Activated T-helper 1 cell treated with Interleukin-2 at 50 U/mL for 16 hours (primary cell): ENCODE measurements around the gene MISP.
"Not testable (repeated sequence)": the region's sequence is repeated elsewhere in the genome, so short reads cannot be mapped to it uniquely, and the experiment has no call there.

Source experiments
- DNase-seq: peaks from one replicate; pipeline ENCODE4 v3.0.0-alpha.2; 2020; ENCODE audit warnings: low read depth

Gene MISP

DNA sequence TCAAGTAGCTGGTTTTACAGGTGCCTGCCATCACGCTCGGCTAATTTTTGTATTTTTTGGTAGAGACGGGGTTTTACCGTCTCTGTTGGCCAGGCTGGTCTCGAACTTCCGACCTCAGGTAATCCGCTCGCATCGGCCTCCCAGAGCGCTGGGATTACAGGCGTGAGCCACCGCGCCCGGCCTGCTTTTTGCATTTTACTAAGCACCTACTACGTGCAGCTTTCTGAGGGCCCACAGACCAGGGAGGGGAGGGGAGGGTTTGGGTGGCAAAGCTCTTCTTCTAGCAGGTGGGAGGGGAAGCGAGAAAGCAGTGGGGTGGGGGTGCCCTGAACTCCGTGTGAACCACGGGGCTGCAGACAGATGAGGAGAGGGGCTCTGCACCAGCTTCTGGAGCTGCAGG is 27.2 kb upstream of the MISP start:
- DNase-seq: no peak

DNA sequence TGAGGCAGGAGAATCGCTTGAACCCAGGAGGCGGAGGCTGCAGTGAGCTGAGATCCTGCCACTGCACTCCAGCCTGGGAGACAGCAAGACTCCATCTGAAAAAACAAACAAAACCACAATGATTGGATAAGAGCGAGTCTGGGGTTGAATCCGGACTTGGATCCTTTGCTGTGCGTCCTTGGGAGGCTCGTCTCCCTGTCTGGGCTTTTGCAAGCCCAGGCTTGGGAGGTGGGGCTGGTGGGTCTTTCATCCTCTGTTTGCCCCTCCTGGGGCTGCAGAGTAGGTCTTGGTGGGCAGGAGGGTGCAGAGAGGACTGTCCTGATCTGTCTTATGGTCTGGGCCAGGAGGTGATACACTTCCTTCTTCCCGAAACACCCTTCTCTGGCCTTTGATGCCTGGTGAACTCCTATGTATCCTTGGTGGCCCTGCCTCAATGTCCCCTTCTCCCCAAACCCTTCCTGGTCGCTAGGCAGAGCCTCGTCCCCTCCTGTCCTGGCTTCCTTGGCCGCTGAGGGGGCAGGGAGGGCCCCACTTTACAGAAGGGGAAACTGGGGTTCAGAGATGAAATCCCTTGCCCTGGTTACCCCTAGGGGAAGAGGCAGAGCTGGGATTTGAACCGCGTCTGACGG is 25.3 kb upstream of the MISP start:
- DNase-seq: no peak

DNA sequence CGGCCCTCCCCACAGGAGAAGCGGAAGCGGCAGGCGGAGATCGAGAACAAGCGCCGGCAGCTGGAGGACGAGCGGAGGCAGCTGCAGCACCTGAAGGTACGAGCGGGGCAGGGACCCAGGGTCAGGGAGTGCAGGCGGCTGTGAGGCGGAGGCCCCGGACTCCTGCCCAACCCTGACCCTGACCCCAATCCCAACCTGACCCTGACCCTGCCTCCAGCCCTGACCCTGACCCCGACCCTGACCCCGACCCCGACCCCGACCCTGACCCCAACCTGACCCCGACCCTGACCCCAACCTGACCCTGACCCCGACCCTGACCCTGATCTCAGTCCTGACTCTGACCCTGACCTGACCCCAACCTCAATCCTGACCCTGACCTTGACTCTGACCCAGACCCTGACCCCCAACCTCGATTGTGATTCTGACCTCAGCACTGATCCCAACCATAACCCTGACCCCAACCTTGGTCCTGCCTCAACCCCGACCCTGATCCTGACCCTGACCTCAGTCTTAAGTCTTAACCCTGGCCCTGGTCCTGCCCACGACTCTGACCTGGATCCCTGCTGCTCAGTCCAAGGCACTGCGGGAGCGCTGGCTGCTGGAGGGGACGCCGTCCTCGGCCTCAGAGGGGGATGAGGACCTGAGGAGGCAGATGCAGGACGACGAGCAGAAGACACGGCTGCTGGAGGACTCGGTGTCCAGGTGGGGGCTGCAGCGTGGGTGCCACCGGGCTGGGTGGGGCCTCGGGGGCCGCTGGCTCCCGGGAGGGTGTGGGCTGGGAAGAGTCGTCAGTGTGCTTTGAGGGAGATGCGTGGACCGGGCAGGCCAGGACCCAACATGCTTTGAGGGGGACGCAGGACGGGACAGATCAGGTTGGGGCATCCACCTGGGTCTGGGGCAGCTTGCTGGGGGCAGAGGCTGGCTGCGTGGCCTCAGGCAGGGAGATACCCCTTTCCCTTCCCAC is 23.6 kb upstream of the MISP start:
- no peak for DNase-seq

DNA sequence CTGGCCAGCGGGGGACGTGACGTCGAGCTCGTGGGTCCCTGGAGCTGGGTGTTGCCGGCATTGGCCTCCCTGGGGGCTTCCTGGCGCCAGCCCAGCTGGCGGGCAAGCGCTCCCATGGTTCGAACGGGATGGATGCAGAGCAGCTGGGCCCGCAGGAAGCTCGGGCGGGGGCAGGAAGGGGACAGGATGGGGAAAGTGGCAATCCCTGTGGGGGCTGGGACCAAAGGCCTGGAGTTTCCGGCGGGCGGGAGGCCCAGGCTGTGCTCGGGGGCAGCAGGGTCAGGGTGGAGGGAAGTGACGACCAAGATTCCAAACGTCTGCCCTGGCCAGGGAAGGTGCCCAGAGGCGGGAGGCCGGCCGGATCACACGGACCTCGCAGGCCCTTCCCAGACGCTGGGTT is 22.9 kb upstream of the MISP start:
- no peak for DNase-seq

DNA sequence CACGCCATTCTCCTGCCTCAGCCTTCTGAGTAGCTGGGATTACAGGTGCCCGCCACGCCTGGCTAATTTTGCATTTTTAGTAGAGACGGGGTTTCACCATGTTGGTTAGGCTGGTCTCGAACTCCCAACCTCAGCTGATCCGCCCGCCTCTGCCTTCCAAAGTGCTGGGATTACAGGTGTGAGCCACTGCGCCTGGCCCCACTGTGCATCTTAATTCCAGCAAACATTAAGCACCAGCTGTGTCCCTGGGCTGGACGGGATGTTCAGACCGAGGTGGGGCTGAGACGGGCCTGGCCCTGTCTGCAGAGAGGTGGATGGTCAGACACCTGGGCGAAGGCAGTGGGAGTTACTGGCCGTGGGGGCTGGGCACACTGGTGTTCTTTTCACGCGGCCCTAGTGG is 21.3 kb upstream of the MISP start:
- not testable (repeated sequence) for DNase-seq

DNA sequence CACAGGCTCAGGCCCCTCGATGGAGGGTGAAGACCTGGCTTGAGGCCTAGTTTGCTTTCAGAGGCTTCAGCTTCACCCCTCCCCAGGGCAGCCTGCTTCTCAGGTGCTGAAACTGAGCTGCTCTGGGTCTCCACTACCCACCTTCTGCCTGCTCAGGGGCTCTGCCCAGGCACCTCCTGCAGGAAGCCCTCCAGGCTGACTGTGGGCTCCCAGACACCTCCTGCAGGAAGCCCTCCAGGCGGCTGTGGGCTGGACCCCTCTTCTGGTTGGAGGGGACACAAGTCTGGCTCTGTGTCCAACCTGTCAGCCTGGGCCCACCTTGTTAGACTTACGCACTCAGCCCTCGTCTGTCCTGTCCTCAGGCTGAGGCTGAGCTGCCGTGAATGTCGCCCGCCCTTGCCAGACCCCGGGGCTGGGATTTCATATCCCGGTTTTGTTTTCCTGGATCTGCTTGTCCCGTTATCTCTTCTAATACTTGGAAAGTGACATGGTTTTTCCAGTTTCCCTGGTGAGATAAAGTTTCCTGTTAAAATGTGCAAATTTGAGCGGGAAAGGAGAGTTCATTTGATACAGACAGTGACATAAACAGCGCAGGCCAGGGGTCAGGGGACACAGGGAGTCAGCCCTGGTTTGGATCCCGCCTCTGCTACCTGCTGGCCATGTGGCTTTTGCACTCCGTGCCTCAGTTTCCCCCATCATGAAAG is 20.8 kb upstream of the MISP start:
- no peak for DNase-seq

DNA sequence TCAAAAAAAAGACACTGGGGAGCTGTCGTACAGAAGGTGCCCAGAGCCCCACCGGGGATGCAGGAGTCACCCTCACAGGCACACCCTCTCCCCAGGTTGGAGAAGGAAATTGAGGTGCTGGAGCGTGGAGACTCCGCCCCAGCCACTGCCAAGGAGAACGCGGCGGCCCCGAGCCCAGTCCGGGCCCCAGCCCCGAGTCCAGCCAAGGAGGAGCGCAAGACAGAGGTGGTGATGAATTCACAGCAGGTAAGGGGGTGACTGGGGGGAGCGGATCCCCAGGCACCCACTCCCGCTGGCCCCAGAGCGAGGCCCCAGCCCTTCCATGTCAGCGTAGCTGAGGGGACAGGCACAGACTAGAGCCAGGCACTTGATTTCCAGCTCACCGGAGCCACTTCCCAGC is 19.9 kb upstream of the MISP start:
- DNase-seq: no peak

DNA sequence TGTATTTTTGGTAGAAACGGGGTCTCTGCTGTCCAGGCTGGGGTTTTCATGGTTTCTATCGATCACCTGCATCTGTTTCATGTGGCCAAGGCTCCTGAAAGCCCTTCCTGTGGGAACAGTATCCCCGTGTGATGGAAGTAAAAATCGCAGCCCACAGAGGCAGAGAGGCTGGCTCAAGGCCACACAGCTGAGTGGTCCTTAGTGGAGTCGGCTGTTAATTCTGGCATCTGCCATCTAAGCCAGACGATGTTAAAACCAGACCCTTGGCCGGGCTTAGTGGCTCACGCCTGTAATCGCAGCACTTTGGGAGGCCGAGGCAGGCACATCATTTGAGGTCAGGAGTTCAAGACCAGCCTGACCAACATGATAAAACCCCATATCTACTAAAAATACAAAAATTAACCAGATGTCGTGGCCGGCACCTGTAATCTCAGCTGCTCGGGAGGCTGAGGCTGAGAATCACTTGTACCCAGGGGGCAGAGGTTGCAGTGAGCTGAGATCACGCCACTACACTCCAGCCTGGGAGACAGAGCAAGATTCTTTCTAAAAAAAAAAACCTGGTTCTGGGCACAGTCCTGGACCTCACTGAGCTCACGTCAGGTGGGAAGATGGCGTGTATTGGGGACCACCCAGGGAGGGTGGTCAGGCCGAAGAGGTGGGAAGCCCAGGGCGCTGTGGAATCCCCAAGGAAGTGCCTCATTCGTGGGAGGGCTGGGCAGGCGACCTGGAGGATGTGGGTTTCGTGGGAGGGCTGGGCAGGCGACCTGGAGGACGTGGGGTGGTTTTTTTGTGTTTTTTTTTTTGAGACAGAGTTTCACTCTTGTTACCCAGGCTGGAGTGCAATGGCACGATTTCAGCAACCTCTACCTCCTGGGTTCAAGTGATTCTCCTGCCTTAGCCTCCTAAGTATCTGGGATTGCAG is 18.5 kb upstream of the MISP start:
- no peak for DNase-seq

DNA sequence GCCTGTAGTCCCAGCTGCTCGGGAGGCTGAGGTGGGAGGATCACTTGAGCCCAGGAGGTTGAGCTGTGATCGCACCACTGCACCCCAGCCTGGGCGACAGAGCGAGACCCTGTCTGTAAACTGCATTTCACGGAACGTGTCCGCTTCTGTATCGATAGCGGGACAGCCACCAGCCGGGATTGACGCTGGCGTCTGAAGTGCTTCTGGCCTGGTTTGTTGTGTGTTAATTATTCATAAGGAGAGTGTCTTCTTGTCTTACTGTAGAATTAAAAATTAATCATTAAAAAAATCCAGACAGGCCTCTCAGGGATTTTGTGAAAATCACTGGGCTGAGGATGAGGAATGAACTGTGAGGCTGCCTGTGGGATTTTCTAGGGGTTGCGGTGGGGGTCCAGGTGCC is 16.2 kb upstream of the MISP start:
- DNase-seq: no peak

DNA sequence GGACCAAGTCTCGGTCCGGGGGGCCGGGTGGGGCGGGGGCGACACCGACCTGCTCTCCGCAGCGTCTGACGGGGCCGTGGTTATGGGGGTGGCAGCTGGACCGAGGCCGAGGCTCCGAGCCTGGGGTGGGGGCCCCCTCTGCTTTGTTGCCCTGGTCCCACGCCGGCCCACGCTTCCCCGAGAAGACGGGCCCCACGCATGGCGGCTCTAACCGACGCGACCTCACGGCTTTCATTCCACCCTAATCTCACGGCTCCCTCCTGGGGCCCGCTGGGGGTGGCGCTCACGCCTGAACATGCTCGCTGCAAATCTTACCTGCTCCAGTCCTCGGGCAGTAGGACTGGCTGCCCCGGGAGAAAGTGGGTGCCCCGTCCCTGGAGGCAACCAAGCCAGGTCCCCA is 14.8 kb upstream of the MISP start:
- no peak for DNase-seq

DNA sequence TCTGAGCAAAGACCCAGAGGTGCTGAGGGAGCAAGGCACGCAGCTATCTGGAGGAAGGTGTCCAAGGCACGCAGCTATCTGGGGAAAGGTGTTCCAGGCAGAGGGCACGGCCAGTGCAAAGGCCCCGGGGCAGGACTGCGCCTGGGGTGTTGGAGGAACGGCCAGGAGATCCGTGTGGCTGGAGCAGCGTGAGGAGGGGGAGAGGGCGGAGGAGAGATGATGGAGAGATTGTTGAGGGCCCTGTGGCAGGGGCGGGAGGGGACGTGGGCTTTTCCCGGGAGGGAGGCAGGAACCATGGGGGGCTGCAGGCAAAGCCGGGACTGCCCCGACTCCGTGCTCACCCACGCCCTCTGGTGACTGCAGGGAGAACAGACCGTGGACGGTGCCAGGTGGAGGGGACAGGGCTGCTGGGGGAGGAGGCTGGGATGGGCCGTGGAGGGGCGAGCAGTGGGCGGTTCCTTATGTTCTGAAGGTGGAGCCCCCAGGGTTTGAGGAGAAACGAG is 13.3 kb upstream of the MISP start:
- DNase-seq: peak; percentile 30

DNA sequence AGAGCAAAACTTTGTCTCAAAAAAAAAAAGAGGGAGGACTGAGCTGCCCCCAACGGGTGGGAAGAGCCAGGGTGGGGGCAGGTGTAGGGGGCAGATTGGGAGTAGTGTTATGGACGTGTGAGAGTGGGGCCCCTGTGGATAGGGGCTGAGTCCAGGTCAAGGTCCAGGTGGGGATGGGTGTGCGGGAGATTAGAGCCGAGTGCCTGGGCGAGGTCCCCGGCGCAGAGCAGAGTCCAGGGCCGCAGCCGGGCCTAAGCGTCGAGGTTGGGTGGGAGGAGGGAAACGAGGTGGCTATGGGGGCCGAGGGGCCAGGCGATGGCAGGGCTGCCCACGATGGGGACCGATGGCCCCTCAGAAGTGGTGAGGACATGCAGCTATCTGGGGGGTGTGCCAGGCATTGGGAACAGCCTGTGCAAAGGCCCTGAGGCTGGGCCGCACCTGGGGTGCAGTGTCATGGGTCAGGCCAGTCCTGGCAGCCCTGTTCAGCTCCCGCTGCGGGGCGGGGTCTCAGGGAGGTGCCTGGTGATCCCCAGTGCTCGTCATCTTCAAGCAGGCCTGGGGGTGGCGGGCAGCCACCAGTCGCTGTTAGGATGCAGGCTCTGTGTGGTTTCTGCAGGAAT is 12.3 kb upstream of the MISP start:
- no peak for DNase-seq

DNA sequence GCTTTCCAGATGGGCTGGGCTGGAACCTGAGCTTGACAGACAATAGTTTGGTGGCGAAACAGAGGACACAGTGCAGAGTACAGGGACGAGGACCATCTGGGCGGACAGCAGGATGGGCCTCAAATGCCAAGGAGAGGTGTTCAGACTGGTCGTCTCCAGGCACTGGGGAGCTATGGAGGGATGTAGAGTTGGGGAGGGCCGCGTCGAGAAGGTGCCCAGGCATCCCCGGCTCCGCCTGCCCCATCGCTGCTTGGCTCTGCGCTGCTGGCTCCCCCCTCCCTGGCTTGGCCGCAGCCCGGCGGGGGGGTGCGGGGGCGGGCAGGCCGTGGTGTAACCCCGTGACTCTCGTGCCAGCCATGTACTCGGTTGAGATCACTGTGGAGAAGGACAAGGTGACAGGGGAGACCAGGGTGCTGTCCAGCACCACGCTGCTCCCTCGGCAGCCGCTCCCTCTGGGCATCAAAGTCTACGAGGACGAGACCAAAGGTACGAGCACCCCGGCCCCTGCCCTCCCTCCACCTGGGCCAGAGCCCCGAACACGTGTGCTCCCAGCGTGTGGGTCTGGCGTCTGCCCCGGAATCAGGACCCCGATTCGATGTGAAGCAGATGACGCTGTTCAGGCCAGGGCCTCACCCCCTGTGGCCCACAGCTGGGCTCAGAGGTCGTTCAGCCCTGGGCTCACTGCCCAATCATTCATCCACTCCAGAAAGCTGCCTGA is 10.8 kb upstream of the MISP start:
- no peak for DNase-seq

DNA sequence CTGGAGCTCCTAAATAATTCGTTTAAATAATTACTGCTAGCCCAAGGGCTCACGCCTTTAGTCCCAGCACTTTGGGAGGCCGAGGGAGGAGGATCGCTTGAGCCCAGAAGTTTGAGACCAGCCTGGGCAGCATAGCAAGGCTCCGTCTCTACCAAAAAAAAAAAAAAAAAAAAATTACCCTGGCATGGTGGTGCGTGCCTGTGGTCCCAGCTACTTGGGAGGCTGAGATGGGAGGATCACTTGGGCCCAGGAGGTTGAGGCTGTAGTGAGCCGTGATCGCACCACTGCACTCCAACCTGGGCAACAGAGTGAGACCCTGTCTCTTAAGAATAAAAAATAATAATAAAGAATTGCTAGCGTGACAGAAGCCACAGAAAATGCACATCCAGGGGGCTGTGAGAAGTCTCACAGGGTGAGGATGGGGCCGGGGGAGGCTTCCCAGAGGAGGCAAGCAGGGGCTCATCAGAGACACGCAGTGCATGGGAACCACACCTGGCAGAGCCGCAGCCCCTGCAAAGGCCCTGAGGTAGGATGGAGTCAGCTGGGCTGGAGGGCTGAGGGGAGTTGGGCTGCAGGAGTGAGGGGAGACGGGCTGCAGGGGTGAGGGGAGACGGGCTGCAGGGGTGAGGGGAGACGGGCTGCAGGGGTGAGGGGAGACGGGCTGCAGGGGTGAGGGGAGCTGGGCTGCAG is 10.0 kb upstream of the MISP start:
- DNase-seq: not testable (repeated sequence)

DNA sequence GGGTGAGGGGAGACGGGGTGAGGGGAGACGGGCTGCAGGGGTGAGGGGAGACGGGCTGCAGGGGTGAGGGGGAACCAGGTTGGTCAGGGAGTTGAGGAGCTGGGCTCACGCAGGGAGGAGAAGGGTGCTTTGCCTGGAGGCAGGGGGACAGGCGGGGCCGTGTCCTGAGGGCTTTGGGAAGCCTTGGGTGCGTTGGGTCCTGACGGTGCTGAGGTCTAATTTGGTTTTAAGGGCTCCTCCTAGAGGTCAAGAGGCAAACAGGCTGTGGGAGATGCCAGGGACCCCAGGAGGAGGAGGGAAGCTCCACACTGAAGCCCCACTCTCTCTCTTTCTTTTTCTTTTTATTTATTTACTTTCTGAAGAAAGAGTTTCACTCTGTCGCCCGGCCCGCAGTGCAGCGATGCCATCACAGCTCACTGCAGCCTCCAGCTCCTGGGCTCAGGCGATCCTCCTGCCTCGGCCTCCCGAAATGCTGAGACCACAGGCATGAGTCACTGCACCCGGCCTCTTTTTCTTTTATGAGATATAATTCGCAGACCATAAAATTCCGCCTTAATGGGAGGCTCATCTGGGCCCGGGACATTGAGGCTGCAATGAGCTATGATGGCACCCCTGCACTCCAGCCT is 9.3 kb upstream of the MISP start:
- DNase-seq: no peak

DNA sequence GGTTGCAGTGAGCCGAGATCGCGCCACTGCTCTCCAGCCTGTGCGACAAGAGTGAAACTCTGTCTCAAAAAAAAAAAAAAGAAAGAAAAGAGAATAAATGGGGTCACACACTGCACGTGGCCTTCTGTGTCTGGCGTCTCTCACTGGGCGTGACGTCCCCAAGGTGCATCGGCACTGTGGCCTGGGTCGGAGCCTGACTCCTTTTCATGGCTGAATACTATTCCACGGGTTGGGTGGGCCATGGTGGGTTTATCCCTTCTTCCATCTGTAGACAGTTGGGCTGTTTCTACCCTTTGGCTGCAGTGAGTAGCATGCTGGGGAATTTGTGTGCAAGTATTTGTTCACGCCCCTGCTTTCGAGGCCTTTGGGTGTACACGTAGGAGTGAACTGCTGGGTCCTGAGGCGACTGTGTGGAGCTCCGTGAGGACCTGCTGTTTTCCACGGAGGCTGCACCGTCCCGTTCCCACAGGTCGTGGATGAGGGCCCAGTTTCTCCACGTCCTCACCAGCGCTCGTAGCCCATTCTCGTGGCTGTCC is 8.3 kb upstream of the MISP start:
- no peak for DNase-seq

DNA sequence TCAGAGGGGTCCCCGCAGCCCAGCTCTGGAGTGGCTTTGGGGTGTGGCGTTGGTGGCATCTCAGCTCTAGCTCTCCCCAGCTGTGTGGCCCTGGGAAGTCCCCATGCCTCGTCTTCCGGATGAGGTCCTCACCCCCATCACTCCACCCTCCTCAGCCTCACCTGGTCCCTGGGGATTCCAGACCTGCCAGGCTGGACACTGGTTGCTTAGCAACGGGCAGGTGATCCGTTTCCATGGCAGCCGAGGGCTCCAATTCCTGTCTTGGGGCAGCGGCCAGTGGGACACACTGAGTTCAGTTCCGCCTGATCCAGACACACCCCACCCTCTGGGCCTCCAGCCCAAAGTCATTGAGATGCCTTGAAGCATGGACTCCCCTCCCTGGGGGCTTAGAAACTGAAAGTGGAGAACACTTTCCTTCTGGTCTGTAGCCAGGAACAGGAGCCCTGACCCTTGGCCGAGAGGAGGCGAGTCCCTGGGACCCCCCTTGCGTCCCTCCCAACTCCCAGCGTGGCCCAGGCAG is 7.7 kb upstream of the MISP start:
- DNase-seq: no peak

DNA sequence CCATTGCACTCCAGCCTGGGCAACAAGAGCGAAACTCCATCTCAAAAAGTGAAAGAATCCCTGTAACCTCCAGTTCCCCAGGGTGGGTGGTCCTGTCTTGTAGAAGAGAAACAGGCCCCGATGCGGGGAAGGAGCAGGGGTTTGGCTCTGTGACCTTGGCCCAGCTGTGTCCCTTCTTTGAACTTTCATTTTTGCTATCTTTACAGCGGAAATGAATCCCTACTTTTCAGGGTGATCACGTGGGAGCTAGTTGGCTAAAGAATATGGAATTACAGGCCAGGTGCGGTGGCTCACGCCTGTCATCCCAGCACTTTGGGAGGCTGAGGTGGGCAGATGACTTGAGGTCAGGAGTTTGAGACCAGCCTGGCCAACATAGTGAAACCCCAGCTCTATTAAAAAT is 5.8 kb upstream of the MISP start:
- not testable (repeated sequence) for DNase-seq
